HL-60 (cell line): ENCODE measurements around the gene DMBT1.

Experiments
- CTCF ChIP-seq: IDR thresholded peaks from one replicate; pipeline ENCODE4 v1.5.1; 2011; ENCODE audit warnings: low read length, control low read depth, inconsistent platforms; ENCODE audit not compliant: insufficient read depth
- POLR2AphosphoS5 ChIP-seq: IDR thresholded peaks from 2 replicates; pipeline ENCODE4 v1.6.1; 2012; ENCODE audit warnings: low read depth

- TF ChIP-seq CTCF: no peak
- TF ChIP-seq POLR2AphosphoS5: no peak
Observed at GRCh38 chr10:122550983-122551382, 9.6 kb upstream of the DMBT1 start.
